ENCODE measurements around the gene TSFM.

- TF ChIP-seq CTCF (IDR thresholded peaks at IDR 0.05) = no peak
- TF ChIP-seq POLR2A (IDR thresholded peaks at IDR 0.05) = no peak
Measured at GRCh38 chr12:57833672-57834071, 51.1 kb downstream of the TSFM start.
